Right lobe of liver (tissue), 4 donors: ENCODE results near the gene BRMS1.

Source experiments
- CTCF ChIP-seq, 4 donors: fragments of 200-600 bp in 3 of 4; fragments of 450-650 bp in 1 of 4; IDR thresholded peaks; one replicate each; pipeline versions ENCODE4 v1.5.1 to v1.8.0; 2016 to 2022; ENCODE audit warnings: antibody characterized with exemption in 4 of 4, mild to moderate bottlenecking in 2 of 4
- POLR2A ChIP-seq: fragments of 450-650 bp; IDR thresholded peaks from one replicate; pipeline ENCODE4 v1.6.1; 2017; ENCODE audit warnings: antibody characterized with exemption, mild to moderate bottlenecking
- donor health status: DM: no; HTN: no; CAD: no.
- donor health status: DM: no; HTN: no; CAD: no.
- donor health status: DM: no; HTN: yes; CAD: no.

- TF ChIP-seq CTCF (IDR thresholded peaks at IDR 0.05) (no peak), POLR2A (no peak)
Measured at GRCh38 chr11:66327171-66328030, 17.5 kb downstream of the BRMS1 start.
